IMR-90 (cell line): ENCODE data around the gene PPP2R1A. TPM values are rescaled to one million over a fixed set of nuclear protein-coding genes. Genes with fewer than 3 reads are reported as not detected.

Experiments used
- ATAC-seq: fragments of 200-7000 bp; cut with Tn5 transposase; 2 replicates; pipeline ENCODE4 v1.9.1; 2020; ENCODE audit warnings: low read depth, mild to moderate bottlenecking, moderate library complexity
- BruUV-seq: library from RNA; stranded (reverse); fragments of 400-500 nt; replicated peaks from 2 replicates; lab custom pipeline; 2021; lab: Mats Ljungman, UMichigan
- CTCF ChIA-PET: fragments of 300-600 bp; formaldehyde crosslinking; extraction: SDS; loops from one replicate; lab custom pipeline; 2021; ENCODE audit warnings: antibody characterized with exemption; lab: Yijun Ruan, JAX
- POLR2A ChIA-PET: fragments of 300-600 bp; sonication (Branson Sonifier 250); formaldehyde crosslinking; loops from one replicate; lab custom pipeline; 2022; ENCODE audit warnings: antibody characterized with exemption; ENCODE audit not compliant: unreplicated experiment; lab: Charles Lee
- DNase-seq: peaks from one replicate; pipeline ENCODE4 v3.0.0; 2013
- H2AFZ ChIP-seq: replicated peaks from 2 replicates; pipeline ENCODE3; 2013; ENCODE audit warnings: low read length, mild to moderate bottlenecking; ENCODE audit not compliant: poor library complexity
- H2AK5ac ChIP-seq: 2 replicates; pipeline ENCODE4 v1.6.1; 2013; ENCODE audit warnings: low read depth, low read length, inconsistent platforms
- H2AK9ac ChIP-seq: replicated peaks from 2 replicates; pipeline ENCODE3; 2013; ENCODE audit warnings: mild to moderate bottlenecking, low read depth, low read length, moderate library complexity; ENCODE audit not compliant: poor library complexity
- H2BK120ac ChIP-seq: 2 replicates; pipeline ENCODE4 v1.6.1; 2013; ENCODE audit warnings: low read depth, low read length, inconsistent platforms
- H2BK15ac ChIP-seq: 3 replicates; pipeline ENCODE4 v1.6.1; 2013; ENCODE audit warnings: low read depth, low read length, inconsistent platforms
- H2BK20ac ChIP-seq: 2 replicates; pipeline ENCODE4 v1.6.1; 2013; ENCODE audit warnings: low read depth, mild to moderate bottlenecking, inconsistent platforms, low read length, moderate library complexity
- H2BK5ac ChIP-seq: 2 replicates; pipeline ENCODE4 v1.6.1; 2013; ENCODE audit warnings: mild to moderate bottlenecking, low read depth, low read length, inconsistent platforms; ENCODE audit not compliant: poor library complexity, severe bottlenecking
- H3K14ac ChIP-seq: replicated peaks from 2 replicates; pipeline ENCODE4 v1.6.1; 2013; ENCODE audit warnings: low read depth, low read length, inconsistent platforms
- H3K18ac ChIP-seq: 2 replicates; pipeline ENCODE4 v1.6.1; 2013; ENCODE audit warnings: low read depth, low read length, control low read depth
- H3K23ac ChIP-seq: 2 replicates; pipeline ENCODE4 v1.6.1; 2013; ENCODE audit warnings: low read depth, low read length, inconsistent platforms
- H3K27ac ChIP-seq: 2 replicates; pipeline ENCODE4 v1.5.1; 2013; ENCODE audit warnings: mild to moderate bottlenecking, control low read depth, low read length; ENCODE audit not compliant: insufficient read depth
- H3K27me3 ChIP-seq: 2 replicates; pipeline ENCODE4 v1.6.1; 2013; ENCODE audit warnings: low read length; ENCODE audit not compliant: control insufficient read depth, insufficient read depth
- H3K36me3 ChIP-seq: 2 replicates; pipeline ENCODE4 v1.6.1; 2013; ENCODE audit warnings: low read length, mixed read lengths; ENCODE audit not compliant: control insufficient read depth, insufficient read depth
- H3K4ac ChIP-seq: 2 replicates; pipeline ENCODE4 v1.6.1; 2013; ENCODE audit warnings: low read depth, low read length, inconsistent platforms
- H3K4me1 ChIP-seq: 2 replicates; pipeline ENCODE4 v1.6.1; 2013; ENCODE audit warnings: low read length, mixed read lengths; ENCODE audit not compliant: control insufficient read depth, insufficient read depth
- H3K4me2 ChIP-seq: 2 replicates; pipeline ENCODE4 v1.6.1; 2013; ENCODE audit warnings: low read depth, mild to moderate bottlenecking, control low read depth, low read length, moderate library complexity
- H3K4me3 ChIP-seq: 2 replicates; pipeline ENCODE4 v1.5.1; 2013; ENCODE audit warnings: low read depth, mild to moderate bottlenecking, control low read depth, low read length, moderate library complexity; ENCODE audit not compliant: insufficient read depth
- H3K56ac ChIP-seq: 2 replicates; pipeline ENCODE4 v1.6.1; 2013; ENCODE audit warnings: low read length, inconsistent platforms; ENCODE audit not compliant: insufficient read depth; ENCODE audit errors: extremely low read depth
- H3K79me1 ChIP-seq, 2 experiments: 2 replicates each; pipeline ENCODE4 v1.6.1; 2013; ENCODE audit warnings: low read length in 2 of 2, inconsistent platforms in 1 of 2, low read depth in 1 of 2
- H3K9ac ChIP-seq: 2 replicates; pipeline ENCODE4 v1.6.1; 2013; ENCODE audit warnings: low read depth, low read length, control low read depth
- H3K9me1 ChIP-seq: 2 replicates; pipeline ENCODE4 v1.6.1; 2013; ENCODE audit warnings: low read length, inconsistent platforms; ENCODE audit not compliant: insufficient read depth
- H3K9me3 ChIP-seq: 2 replicates; pipeline ENCODE4 v1.6.1; 2013; ENCODE audit warnings: low read length; ENCODE audit not compliant: control insufficient read depth, insufficient read depth
- H4K20me1 ChIP-seq: 2 replicates; pipeline ENCODE4 v1.6.1; 2013; ENCODE audit warnings: low read length, inconsistent platforms; ENCODE audit not compliant: insufficient read depth
- H4K5ac ChIP-seq: 2 replicates; pipeline ENCODE4 v1.6.1; 2013; ENCODE audit warnings: mild to moderate bottlenecking, low read depth, low read length, control low read depth
- H4K8ac ChIP-seq, 2 experiments: 2 replicates each; pipeline ENCODE4 v1.6.1; 2013; ENCODE audit warnings: low read depth in 2 of 2, low read length in 2 of 2, control low read depth in 1 of 2, inconsistent platforms in 1 of 2
- H4K91ac ChIP-seq: 2 replicates; pipeline ENCODE4 v1.6.1; 2013; ENCODE audit warnings: low read depth, low read length, inconsistent platforms; ENCODE audit not compliant: insufficient read depth
- BHLHE40 ChIP-seq: fragments of 150-350 bp; IDR thresholded peaks from 2 replicates; pipeline ENCODE4 v1.6.1; 2016; ENCODE audit warnings: mild to moderate bottlenecking, low read depth, low read length
- CHD1 ChIP-seq: IDR thresholded peaks from 2 replicates; pipeline ENCODE4 v1.6.1; 2012; ENCODE audit warnings: low read depth, low read length, improper control_type of control experiment
- FOS ChIP-seq: fragments of 150-350 bp; IDR thresholded peaks from 2 replicates; pipeline ENCODE4 v1.6.1; 2016; ENCODE audit warnings: low read depth, low read length
- MAFK ChIP-seq: IDR thresholded peaks from 2 replicates; pipeline ENCODE4 v1.6.1; 2012; ENCODE audit warnings: low read depth, low read length, improper control_type of control experiment
- MXI1 ChIP-seq: IDR thresholded peaks from 2 replicates; pipeline ENCODE4 v1.6.1; 2012; ENCODE audit warnings: low read depth, mild to moderate bottlenecking, low read length, moderate library complexity, borderline replicate concordance
- NFE2L2 ChIP-seq: fragments of 150-350 bp; IDR thresholded peaks from 2 replicates; pipeline ENCODE4 v1.6.1; 2016; ENCODE audit warnings: low read depth, mild to moderate bottlenecking, low read length
- RCOR1 ChIP-seq: IDR thresholded peaks from 2 replicates; pipeline ENCODE4 v1.6.1; 2012; ENCODE audit warnings: mild to moderate bottlenecking, low read length, improper control_type of control experiment; ENCODE audit not compliant: insufficient replicate concordance
- SMC3 ChIP-seq: fragments of 150-350 bp; IDR thresholded peaks from 2 replicates; pipeline ENCODE4 v1.6.1; 2016; ENCODE audit warnings: low read depth, mild to moderate bottlenecking, antibody characterized with exemption, low read length, moderate library complexity
- WGBS, 2 experiments: methylation state at CpG; one replicate each; pipeline versions ENCODE4 v1.1.5 to v1.1.7; 2013; ENCODE audit warnings: missing lambda C conversion rate in 2 of 2; ENCODE audit not compliant: insufficient read length in 1 of 2; ENCODE audit errors: extremely low coverage in 2 of 2; 5-methylcytosine and 5-hydroxymethylcytosine counted together
- dilution Hi-C: fragments of 300-500 bp; cut with HindIII; formaldehyde crosslinking; loops from one replicate; pipeline ENCODE4 v1.14.3; 2018; ENCODE audit warnings: low sequenced_read_pairs; ENCODE audit not compliant: unreplicated experiment
- in situ Hi-C: fragments of 300-500 bp; cut with MboI; formaldehyde crosslinking; loops from 3 replicates; pipeline ENCODE4 v1.14.3; 2019; ENCODE audit warnings: low sequenced_read_pairs, inconsistent platforms, mixed read lengths
- intact Hi-C: fragments of 100-400 bp; cut with micrococcal nuclease; formaldehyde crosslinking; loops from 2 replicates; pipeline ENCODE4 v1.10.0; 2022
- polyA plus RNA-seq, 3 experiments: library from polyadenylated mRNA; depleted of rRNA; stranded (reverse); fragments of >200 nt; gene quantifications; 2 replicates each; pipeline ENCODE4 v1.2.3, GENCODE V29; 2012; ENCODE audit warnings: low replicate concordance in 1 of 3
- total RNA-seq: library from RNA; depleted of rRNA; stranded (reverse); fragments of >200 nt; gene quantifications from 2 replicates; pipeline ENCODE4 v1.2.3, GENCODE V29; 2012

Gene PPP2R1A
- total and polyA plus RNA-seq, 2 of the 4 experiments (the other 2 are of a cell fraction), result 173 to 250 TPM

DNA sequence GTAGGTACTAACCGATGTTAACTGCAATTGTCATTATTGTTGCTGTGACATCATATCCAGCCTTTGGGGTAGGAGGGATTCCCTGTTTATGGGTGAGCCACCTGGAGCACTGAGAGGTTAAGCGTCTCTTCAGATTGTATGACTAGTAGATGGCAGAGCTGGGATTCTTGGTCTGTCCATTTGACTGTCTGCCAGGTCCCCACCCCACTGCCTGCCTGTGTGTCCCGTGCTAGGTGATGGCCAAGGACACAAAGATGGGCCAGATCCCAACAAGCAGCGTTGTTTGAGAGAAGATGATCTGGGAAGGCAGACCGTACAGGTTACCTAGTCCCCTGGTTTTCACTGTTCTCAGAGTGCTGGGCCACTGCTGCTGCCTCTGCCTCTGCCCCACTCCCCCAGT is 16.6 kb downstream of the PPP2R1A start:
- Histone ChIP-seq H3K4ac (no peak overlapping the region), H2BK120ac (no peak overlapping the region), H3K9me3 (no peaks in the 10 kb centered on the region), H4K8ac (no peak overlapping the region), H2AK9ac (no peak overlapping the region), H3K36me3 (peaks cover 82% of the 10 kb centered on the region), H3K56ac (no peak overlapping the region), H2BK20ac (no peak overlapping the region), H3K79me1 (peaks cover 57 to 78% of the 10 kb centered on the region in 2 experiments), H2AK5ac (no peak overlapping the region), H3K4me3 (no peak overlapping the region), H3K14ac (no peak overlapping the region), H3K23ac (no peak overlapping the region), H3K27ac (no peak overlapping the region), H3K9ac (no peak overlapping the region), H3K27me3 (no peaks in the 10 kb centered on the region), H3K18ac (no peak overlapping the region), H2BK15ac (no peak overlapping the region), H3K4me2 (no peak overlapping the region), H4K5ac (no peak overlapping the region), H2AFZ (no peak overlapping the region), H3K9me1 (peaks cover 14% of the 10 kb centered on the region), H2BK5ac (no peak overlapping the region), H4K91ac (no peak overlapping the region), H4K20me1 (peaks cover 48% of the 10 kb centered on the region), H3K4me1 (no peaks in the 10 kb centered on the region)
- no peak for ATAC-seq
- TF ChIP-seq NFE2L2 (no peak), RCOR1 (no peak), FOS (no peak), CHD1 (no peak), MXI1 (no peak), MAFK (no peak), BHLHE40 (no peak), SMC3 (no peak)
- DNase-seq, result no peak
- ChIA-PET CTCF (no interaction called here), POLR2A (no interaction called here)
- in situ Hi-C loops (no loop called here), dilution Hi-C loops (no loop called here), intact Hi-C loops (no loop called here)
- no TSS peak for BruUV-seq
- WGBS, 2 experiments, result 86% methylated on average over 1 of the region's 5 CpGs; no CpG with 5 or more reads in 1 of the 2 experiments
